Panc1 (cell line): ENCODE results near the gene GLT8D1.

Experiments used
- CTCF ChIP-seq: fragments of 450-650 bp; IDR thresholded peaks from 2 replicates; pipeline ENCODE4 v1.5.1; 2017; ENCODE audit warnings: mild to moderate bottlenecking
- POLR2AphosphoS5 ChIP-seq: IDR thresholded peaks from 2 replicates; pipeline ENCODE4 v1.6.1; 2012; ENCODE audit warnings: mild to moderate bottlenecking, low read depth, low read length, moderate library complexity
- SIN3A ChIP-seq: IDR thresholded peaks from 2 replicates; pipeline ENCODE4 v1.6.1; 2012; ENCODE audit warnings: low read depth, mild to moderate bottlenecking, low read length, moderate library complexity, borderline replicate concordance; ENCODE audit not compliant: insufficient read depth

- TF ChIP-seq CTCF, result no peak
- TF ChIP-seq SIN3A, result no peak
- no peak for TF ChIP-seq POLR2AphosphoS5
Measured at GRCh38 chr3:52651592-52651991, 54.0 kb downstream of the GLT8D1 start.
